ENCODE measurements around the gene KRT6C.

The KRT6C gene

DNA sequence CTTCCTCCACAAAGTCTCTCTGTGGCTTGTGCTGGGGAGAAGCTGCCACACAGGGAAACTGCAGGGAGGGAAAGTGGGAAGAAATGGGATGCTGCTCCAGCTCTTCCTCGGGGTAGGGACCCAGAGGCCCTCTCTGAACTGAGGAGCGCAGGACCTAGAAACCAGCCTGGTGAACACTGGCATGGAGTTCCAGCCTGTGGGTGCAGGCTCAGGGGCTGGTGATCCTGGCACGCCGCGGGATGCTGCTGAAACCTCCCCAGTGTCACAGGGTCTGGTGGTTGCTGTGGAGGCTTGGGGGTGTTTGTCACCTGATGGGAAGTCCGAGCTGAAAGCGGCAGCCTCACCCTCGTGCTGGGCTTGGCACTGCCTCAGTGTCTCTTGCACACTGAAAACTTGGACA lies 34.2 kb downstream of the KRT6C start:
- DNase-seq, result peak in 1 of 42 donors; percentile 8
- intact Hi-C loops (cut with DNase I), result no loop called here

DNA sequence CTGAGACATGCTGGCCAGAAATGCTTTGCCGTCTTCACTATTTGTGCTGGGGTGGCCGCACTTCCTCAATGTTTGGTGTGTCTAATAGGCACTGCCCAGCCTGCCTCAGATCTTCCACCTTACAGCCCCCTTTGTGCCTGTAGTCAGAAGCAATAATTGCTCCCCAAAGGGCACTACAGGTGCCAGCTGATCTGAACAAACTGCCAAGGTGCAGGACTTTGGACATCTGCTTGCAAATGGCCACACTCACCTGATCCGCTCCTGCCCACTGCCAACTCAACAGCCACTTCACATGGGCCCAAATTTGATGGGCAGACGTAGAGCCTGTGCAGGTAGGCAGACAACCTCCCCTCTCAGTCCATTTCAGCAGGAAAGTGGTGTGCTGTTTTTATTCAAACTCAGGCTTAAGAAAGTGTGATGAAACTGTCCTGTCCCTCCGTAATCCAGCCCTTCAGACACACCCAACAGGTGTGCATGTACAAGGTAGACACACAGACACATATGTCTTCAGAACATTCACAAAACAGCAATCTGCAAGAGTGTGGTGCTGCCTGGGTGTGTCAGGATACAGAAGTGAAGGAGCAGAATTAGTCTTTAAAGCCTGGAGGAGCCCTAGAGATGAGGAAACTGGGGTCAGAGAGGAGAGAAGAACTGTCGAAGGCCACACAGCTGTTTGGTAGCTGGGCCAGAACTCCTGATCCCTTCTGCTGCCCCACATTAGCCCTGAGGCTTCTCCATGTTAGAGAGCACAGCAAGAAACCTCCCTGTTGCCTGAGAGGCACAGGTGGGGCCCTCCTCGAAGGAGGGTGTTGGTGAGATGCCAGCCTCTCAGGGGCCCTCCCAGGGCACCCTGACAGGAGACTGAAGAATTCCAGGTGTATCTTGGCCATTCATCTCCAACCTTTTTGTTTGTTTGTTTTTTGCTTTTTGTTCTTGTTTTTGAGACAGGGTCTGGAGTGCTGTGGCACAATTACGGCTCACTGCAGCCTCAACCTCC lies 35.0 kb downstream of the KRT6C start:
- intact Hi-C loops (cut with DNase I), result no loop called here
- peak in 1 of 42 donors; percentile 17 for DNase-seq

DNA sequence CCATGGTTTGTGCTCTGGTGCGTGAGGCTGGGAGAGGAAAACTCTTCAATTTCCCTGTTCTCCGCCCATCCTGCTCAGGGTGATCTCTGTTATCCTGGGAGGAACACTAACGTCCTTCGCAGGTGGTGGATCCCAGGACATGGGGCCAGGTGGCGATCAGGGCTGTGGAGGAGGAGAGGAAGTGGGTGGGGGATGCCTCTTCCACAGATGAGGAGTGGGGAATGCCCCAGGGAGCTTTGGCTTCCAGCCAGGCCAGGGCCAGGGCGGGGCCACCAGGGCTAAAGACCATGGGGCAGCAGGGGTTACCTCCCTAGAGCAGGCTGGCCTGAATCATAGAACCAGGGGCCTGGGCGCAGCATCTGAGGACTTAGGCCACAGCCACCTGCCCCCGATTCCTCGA lies 36.1 kb downstream of the KRT6C start:
- intact Hi-C loops (cut with DNase I), result no loop called here
- DNase-seq, result peak in 1 of 42 donors; percentile 15

DNA sequence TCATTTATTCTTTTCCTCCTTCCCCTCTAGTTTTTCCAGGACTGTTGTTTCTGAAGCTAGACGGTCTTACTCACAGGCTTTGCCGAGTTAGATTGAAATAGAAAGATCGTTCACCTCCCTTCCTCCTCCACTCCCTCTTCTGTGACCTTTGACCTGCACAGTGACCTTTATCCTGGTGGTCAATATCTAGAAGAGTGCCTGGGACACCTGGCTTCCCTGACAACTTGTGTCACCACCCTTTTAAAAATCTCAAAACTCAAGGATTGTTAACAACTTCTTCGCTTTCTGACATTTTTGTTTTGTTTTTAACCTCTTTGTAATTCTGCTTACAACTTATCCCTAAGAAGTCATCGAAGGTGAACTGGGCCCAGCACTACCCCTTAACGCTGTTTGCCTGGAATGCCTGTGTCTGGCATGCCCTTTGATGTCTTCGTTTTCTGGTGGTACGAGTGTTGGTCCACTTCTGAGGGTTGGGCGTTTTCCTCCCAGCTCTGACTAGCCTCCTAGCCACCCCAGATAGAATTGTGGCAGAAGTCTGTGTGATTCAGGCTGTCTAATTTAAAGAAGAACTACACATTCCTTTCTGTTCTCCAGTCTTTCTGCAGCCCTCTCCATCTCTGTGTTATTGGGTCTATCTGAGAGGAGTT lies 36.7 kb downstream of the KRT6C start:
- peak in 1 of 42 donors; percentile 3 for DNase-seq
- intact Hi-C loops (cut with DNase I), result no loop called here

DNA sequence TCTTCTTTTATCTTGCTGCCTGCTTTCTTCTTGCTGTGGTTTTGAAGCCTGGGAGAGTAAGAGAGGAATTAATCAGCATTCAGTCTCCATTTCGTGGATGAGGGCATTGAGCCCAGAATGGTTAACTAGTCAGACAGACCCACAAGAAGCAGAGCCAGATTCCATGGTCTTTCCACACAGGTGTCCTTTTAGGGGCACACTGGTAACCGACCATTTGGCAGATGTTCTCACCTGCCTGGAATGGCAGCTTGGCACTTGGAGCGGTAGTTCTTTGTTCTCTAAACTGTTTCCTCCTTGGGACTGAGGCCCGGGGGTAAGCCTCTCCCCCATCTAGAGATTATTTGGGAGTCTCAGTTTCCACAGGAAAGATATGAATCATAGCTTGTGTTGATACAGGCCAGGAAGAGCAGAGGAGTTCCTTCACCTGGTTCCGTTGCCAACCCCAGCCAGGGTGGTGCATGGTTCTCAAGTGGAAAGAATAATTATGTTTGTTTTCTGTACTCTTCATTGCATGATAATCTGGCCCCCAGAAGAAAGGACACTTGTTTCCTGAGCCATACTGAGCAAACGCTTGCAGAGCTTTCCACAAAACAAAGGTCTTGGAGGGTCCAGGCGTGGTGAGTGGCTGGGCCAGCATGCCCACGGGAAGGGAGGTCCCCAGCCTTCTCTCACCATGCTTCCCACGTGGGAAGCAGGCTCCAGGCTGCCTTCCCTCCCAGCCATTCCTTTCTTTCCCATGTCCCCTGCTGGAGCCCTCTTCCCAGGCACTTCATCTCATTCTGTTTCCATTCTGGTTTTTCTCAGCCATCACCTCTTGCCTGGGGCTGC lies 37.4 kb downstream of the KRT6C start:
- DNase-seq, result peak in 3 of 42 donors; percentile 6 to 22 (median 10)
- intact Hi-C loops (cut with DNase I), result no loop called here

DNA sequence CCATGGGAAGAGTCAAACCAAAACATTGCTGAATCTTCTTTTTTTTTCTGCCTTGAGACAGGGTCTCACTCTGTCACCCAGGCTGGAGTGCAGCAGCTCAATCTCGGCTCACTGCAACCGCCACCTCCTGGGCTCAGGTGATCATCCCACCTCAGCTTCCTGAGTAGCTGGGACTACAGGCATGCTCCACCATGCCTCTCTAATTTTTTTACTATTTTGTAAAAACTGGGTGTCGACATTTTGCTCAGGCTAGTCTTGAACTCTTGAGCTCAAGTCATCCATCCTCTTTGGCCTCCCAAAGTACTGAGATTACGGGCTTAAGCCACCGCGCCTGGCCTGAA lies 38.0 kb downstream of the KRT6C start:
- intact Hi-C loops (cut with DNase I), result no loop called here
- peak in 1 of 42 donors; percentile 6 for DNase-seq

DNA sequence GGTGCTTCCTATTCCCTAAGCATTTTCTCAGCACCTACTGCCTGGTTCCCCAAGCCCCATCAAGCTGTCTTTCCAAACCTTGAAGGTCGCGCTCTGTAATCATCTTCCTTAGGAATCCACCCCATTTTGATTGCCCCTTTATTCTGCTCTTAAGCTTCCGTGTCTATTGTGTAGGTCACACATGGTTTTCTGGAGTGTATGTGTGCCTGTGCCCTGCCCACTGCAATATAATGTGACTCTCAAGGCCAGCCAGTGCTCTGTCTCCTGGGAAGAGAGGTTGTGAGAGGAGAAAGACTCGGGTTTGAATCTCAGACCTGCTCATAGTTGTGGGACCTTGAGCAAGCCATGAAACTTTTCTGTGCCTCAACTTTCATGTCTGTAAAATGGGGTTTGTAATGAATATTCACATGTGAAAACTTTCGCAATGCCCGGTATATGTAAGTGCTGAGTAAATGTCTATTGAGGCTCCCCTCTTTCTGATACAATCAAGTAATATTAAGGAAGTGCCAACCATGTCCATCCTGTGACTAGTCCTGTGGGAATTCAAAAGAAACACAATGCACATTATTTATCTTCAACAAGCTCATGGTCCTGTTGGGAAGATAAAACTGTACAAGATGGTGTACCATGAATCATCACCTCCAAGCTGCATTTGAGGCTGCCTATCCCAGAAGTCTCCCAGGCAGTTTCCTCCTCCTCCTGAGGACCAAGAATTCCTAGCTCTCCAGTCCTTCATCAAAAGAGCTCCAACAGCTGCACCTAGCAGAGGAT lies 38.7 kb downstream of the KRT6C start:
- intact Hi-C loops (cut with DNase I), result no loop called here
- DNase-seq, result no peak

DNA sequence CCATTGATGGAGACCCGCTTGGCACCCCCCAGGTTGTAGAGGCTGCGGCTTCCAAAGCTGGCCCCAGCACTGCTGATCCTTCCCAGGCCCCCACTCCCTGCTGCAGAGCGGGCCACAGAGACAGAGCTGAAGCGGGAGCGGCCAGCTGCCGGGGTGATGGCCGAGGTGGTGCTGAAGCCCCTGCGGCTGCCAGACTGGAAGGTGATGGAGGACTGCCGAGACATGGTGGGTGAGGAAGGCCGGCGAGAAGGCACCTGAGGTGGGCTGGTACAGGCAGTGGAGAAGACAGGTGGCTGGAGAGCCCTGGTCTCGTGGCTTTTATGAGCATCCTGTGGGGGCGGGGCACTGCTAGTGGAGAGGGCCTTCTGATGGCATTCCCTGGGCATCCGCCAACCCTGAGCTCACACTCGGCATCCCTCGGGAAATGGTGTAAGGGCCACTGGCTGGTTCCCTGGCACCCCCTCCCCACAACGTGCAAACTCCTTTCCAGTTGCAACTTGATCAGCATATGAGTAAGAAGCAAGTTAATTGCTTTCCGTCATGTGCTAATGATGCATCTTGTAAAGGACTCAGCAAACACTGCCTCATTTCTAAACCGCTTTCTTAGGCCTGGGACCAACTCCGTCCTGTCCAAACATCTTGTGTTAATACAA lies 39.4 kb downstream of the KRT6C start, which contains the start of gene KRT75:
TSS of gene KRT75 (minus strand) at position 291 of the 653 bp plus-strand sequence. CDS start at position 224, 67 bp downstream.
- peak in 1 of 42 donors; percentile 20 for DNase-seq
- intact Hi-C loops (cut with DNase I), result no loop called here

DNA sequence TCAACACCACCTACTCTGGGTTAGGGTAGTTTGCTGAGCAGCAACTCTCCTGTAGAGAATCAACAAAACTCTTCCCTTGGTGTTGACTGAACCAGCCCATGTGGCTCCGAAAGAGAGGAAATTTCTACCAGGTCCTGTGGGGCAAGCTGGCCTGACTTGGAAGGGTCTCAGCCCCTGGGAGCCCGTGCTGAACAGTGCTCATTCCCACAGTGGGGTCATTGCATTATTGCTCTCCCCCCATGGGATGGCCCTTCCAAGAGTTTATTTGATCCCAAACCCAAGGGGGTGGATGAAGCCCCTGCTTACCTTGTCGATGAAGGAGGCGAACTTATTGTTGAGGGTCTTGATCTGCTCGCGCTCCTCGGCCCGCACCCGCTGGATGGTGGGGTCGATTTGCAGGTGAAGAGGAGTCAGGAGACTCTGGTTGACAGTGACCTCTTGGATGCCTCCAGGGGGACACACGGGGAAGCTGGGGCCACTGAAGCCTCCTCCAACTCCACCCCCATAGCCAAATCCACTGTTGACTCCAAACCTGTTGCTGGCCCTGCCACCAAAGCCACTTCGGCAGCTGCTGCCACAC lies 40.0 kb downstream of the KRT6C start:
- intact Hi-C loops (cut with DNase I), result no loop called here
- DNase-seq, result peak in 1 of 42 donors; percentile 17

DNA sequence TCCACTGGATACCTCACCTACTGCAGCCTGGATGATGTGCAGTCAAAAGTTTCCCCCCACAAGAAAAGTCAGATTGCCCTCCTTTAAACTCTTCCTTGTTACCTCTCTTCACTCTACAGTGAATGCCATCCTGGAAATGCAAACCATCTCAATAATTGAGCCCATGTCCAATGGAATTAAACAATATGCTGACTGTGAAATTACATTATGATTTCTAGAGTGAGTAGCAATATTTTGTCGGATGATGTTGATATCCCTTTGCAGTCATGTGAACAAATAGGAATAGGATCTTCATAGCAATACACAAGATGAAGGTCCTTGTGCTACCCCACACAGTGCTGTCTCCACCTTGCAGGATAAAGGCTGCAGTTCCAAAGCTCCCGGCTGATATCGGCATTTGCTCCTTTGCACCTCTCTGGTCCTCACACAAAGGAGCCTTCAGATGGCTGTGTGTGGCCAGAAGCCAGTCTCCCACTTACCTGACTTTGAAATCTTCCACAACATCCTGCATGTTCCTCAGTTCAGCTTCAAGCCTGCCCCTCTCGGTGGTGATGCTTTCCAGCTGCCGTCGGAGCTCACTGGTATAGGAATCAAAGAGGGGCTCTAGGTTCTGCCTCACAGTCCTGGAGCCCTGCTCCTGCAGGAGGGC lies 40.9 kb downstream of the KRT6C start:
- intact Hi-C loops (cut with DNase I), result no loop called here

DNA sequence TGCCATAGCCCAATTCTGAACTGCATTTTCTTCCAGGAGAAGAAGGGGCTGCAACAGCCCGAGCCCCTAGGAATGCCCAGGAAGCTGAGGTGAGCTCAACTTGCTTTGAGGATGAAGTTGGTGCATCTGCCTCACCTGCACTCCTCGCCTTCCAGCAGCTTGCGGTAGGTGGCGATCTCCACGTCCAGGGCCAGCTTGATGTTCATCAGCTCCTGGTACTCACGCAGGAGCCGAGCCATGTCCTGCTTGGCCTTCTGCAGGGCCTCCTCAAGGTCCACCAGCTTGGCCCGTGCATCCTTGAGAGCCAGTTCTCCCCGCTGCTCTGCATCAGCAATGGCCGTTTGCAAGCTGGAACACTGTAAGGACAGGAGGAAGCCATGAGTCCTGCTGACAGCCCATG lies 45.5 kb downstream of the KRT6C start:
- intact Hi-C loops (cut with DNase I), result no loop called here
- no peak for DNase-seq

More for the DNA sequence above, 40.9 kb downstream of the KRT6C start:
- DNase-seq, result no peak

DNA sequence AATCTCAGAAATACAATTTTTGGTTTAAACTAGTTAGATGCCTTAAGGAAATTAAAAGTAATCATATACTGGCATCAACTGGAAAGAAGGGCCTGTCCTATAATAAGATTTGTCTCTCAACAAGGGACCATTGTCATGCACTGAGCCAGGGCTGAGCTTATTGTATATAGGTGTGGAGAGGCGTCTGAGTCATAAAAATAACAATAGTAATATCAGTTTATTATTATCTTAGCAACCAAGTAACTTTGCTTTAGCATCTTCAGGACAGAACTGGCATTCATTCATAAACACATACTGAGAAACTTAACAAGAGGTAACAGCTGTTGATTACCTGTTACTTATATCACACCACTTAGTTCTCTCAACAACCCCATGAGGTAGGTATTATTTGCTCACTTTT lies 46.5 kb downstream of the KRT6C start:
- no peak for DNase-seq
- intact Hi-C loops (cut with DNase I), result no loop called here

DNA sequence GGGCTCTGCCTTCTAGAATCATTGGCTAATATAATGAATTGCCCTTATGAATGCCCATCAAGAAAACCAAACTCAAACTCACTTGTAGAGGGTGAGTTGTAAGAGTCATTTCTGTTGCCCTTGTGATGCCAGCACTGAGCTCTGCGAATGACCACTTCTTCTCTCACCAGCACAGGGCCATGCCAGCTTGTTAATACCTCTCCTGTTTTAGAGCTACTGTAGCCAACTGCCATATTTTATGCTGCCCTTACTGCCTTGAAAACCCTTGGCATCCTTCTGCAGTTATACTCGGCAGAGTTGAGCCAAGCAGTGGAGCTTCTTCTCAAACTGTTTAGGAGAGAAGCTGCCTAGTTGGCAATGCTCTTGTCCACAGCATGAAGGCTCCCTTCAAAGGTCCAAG lies 47.6 kb downstream of the KRT6C start:
- no peak for DNase-seq
- intact Hi-C loops (cut with DNase I), result no loop called here

DNA sequence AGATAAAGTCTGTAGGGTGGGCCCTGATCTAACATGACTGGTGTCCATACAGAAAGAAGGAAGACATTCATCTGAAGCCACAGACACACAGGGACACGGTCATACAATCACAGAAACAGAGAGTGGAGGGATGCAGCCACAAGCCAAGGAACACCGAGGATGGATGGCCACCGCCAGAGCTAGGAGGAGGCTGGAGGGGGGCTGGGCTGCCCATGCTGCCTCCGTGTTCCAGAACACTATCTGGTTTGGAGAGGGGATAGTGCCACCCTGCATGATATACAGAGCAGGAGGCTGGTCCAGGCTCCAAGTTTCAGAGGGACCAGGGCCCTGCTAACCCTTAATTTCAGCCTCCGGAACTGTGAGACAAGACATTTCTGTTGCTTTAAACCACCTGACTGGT lies 48.1 kb downstream of the KRT6C start:
- DNase-seq, result no peak
- intact Hi-C loops (cut with DNase I), result no loop called here

DNA sequence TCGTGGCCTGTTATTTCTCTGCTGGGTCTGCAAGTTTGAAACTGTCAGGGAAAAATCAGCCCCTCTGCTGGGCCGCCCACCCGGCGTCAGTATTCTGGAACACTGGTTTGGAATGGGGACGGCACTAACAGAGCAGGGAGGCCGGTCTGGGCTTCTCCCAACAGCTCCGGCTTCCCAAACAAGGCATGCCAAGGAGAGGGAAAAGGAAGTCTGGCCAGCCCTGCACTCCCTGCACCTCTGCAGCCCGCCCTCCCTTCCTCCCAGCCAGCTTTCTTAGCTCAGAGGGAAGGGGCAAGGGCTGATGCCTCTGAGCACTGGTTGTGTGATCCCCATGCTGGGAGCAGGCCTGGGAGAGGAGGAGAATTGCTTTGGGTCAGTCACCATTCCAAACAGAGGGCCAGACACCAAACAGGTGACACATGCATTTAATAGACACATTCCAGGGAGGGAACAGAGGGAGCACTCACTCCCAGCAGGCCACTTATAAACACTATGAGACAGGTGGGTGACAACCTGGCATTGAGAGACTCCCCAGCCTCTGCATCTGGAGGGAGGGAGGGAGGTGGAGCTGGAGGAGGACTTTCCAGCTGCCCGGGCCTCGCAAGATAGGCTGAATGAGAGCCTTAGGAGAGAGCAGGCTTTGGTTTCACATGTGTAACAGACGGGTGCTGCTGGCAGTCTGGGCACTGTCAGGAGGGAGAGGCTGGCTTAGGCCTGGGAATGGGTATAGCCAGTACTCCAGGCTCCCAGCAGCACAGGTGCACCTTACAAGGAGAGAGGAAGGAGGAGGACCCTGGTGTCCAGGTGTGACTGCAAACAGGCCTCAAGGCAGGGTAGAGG lies 49.7 kb downstream of the KRT6C start:
- intact Hi-C loops (cut with DNase I), result no loop called here
- no peak for DNase-seq

DNA sequence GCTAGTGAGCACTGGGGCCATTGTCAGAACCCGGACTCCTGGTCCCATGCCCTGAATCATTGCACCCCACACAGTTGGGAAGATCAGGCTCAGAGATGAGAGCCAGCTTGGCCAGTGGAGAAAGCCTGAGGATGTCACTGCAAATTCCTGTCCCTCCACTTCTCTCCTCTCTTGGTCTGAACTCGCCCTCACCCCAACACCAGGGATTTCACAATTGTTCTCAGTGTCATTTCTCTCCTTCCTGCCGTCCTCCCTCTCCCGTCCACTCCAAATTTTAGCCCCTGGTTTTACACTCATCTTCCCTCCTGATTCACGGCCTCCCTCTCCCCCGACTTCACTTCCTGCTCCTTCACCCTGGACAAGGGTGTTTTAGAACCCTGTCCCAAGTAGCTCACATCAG lies 50.6 kb downstream of the KRT6C start:
- intact Hi-C loops (cut with DNase I), result no loop called here
- DNase-seq, result no peak

DNA sequence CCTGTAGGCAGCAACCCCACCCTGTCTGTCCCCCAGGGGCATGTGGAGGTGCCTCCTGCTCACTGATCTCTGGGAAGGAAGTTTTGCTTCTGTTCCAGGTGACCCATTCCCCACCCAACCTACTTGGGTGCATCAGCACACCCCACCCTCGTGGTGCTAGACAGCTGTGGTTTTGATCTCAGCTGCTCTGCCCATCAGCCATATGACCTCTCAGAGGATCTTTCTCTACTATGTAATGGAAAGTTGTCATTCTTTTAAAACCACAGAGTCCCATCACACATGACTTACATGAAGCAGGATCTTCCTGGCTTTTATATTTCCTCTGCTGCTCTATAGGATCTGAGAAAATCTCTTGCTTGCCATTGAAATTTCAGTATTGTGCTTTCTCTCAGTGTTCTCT lies 53.9 kb downstream of the KRT6C start:
- DNase-seq, result no peak
- intact Hi-C loops (cut with DNase I), result no loop called here

All from head of caudate nucleus (tissue), 42 donors.